ENCODE measurements around the gene C2orf92. TPM values are rescaled to one million over a fixed set of nuclear protein-coding genes. Genes with fewer than 3 reads are reported as not detected.
A peak's percentile ranks its signal among the peaks of the same experiment; 100 is the strongest.

Gene C2orf92
- total RNA-seq, 2 donors from 2014 or later = 6.5 to 17.5 TPM

DNA sequence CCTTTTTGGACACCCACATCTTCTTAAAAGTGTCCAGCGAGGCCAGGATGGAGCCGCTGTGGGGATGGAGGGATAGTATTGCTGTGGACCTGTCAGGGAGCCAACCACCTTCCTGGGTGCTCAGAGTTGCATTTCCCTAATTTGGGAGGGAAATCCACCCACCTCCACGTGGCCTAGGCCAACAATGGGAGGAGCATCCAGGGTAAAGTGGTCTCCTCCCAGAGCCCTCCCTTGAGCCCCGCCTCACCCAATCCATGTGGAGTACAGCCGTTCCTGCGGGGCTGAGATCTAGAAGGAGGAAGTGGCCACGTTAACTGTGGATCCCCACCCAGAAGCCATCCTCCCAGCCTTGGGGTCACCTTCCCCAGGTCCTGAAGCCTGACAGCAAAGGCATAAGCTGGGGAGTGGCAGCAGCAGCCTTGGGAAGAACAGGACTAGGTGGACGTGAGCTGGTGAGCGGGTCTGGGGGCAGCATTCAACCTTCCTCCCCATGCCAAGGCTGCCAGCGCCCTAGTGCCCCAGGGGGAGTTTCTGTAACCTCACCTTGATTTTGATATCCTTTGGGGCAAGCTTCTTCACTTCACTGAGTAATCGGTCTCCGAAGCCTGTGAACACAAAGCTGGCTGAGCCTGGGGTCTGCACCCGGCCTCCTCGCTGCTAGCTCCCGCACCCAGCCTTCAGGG is 12.5 kb upstream of the C2orf92 start:
- Mint-ChIP-seq H3K9me3 (no peaks in the 10 kb centered on the region), H3K36me3 (peaks cover 5 to 51% of the 10 kb centered on the region in 2 donors), H3K27ac (peak overlapping the region; percentile 19 to 44)
- ATAC-seq = no peak
- DNase-seq (ENCODE audit: low spot score in 2 of 2) = no peak

GRCh38 chr2:97657986-97658690 is 11.4 kb upstream of the C2orf92 start:
- H3K36me3 Mint-ChIP-seq = peaks cover 5 to 52% of the 10 kb centered on the region in 2 donors
- H3K9me3 Mint-ChIP-seq = no peaks in the 10 kb centered on the region
- H3K27ac Mint-ChIP-seq = peak overlapping the region; percentile 19 to 44

GRCh38 chr2:97658691-97659157 is 10.8 kb upstream of the C2orf92 start:
- Mint-ChIP-seq H3K27ac (peak overlapping the region; percentile 19 to 44), H3K36me3 (peaks cover 5 to 47% of the 10 kb centered on the region in 2 donors), H3K9me3 (no peaks in the 10 kb centered on the region)
- DNase-seq (ENCODE audit: low spot score in 2 of 2) (no peak), ATAC-seq (no peak)

More at GRCh38 chr2:97657986-97658690, 11.4 kb upstream of the C2orf92 start:
- DNase-seq (ENCODE audit: low spot score in 2 of 2) (no peak), ATAC-seq (no peak)

DNA sequence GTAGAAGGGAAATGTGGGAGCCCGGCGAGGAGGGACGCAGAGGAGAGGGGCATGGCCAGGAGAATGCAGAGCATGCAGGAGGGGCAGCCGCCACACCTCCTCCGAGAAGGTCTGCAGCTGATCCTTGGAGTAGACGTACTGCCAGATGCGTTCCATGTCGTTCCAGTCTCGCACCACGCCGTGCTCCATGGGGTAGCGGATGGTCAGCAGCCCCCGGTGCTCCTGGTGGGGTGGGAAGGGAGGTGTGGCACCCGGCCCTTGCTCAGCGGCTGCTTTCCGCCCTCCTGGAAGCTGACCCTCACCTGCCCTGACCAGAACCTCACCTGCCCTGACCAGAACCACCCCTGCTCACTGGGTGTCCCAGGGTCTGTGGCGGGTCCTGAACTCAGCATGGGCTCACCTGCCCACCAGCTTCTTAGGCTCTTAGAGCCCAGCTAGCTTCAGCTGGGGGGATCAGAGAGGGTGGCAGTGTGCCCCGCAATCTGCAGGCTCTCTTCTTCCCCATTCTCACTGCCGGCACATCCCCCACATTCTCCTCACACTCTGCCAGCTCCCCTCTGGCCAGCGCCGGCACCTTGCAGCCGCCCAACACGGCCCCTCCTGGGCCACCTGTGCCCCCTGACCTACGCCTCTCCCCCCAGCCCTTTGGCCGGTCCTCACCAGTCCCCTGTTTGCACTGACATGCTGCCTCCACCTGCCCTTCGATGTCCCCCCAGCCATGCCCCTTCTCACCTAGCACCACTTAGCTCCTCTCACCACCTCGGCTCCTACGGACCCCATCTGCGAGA is 10.1 kb upstream of the C2orf92 start:
- no peak for DNase-seq (ENCODE audit: low spot score in 2 of 2)

GRCh38 chr2:97660044-97660774 is 9.3 kb upstream of the C2orf92 start:
- ATAC-seq (no peak), DNase-seq (ENCODE audit: low spot score in 2 of 2) (no peak)
- H3K27ac Mint-ChIP-seq = peak overlapping the region; percentile 68 to 85
- no peaks in the 10 kb centered on the region for H3K9me3 Mint-ChIP-seq
- H3K36me3 Mint-ChIP-seq = peaks cover 5 to 35% of the 10 kb centered on the region in 2 donors

More for the DNA sequence above, 10.1 kb upstream of the C2orf92 start:
- Mint-ChIP-seq H3K9me3 (no peaks in the 10 kb centered on the region), H3K36me3 (peaks cover 5 to 40% of the 10 kb centered on the region in 2 donors), H3K27ac (peak overlapping the region; percentile 68 to 85)
- no peak for ATAC-seq

DNA sequence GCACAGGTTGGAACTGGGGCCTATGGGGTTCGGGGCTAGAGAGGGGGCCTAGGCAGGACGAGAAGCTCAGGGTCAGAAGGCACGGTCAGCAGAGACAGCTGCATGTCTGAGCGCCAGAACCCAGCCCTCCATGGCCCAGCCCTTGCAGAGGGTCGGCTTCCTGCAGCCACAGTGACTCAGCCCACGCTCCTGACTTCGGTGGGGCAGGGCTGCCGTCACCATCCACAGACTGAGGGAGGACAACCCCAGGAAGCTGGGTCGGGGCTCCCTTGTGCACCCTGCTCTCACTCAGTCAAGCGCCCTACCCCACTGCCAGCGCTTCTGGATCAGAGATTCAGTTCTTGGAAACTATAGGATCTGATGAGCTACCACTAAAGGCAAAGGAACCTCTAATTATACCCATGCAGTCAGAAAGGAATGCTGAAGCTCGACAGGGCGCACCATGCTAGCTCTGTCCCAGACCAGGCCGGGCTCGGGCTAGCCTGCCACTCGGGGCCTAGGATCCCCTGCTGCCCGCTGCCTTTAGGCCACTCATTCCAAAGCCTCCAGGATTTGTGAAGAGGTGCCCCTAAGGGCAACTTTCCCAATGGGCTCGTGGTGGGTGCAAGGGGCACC is 8.6 kb upstream of the C2orf92 start:
- Mint-ChIP-seq H3K27ac (peak overlapping the region; percentile 44 to 98), H3K9me3 (no peaks in the 10 kb centered on the region), H3K36me3 (peaks cover 5 to 29% of the 10 kb centered on the region in 2 donors)
- ATAC-seq = no peak
- DNase-seq (ENCODE audit: low spot score in 2 of 2) = no peak

- ATAC-seq (no peak), DNase-seq (ENCODE audit: low spot score in 2 of 2) (no peak)
- Mint-ChIP-seq H3K9me3 (no peaks in the 10 kb centered on the region), H3K36me3 (peaks cover 5 to 25% of the 10 kb centered on the region in 2 donors), H3K27ac (peak overlapping the region; percentile 94 to 98)
Observed at GRCh38 chr2:97661927-97662326, 7.6 kb upstream of the C2orf92 start.

- Mint-ChIP-seq H3K9me3 (no peaks in the 10 kb centered on the region), H3K36me3 (peaks cover 5 to 23% of the 10 kb centered on the region in 2 donors), H3K27ac (peak overlapping the region; percentile 98 to 99)
- no peak for DNase-seq (ENCODE audit: low spot score in 2 of 2)
- no peak for ATAC-seq
Observed at GRCh38 chr2:97662386-97662894, 7.1 kb upstream of the C2orf92 start.

- ATAC-seq (peak; percentile 80), DNase-seq (ENCODE audit: low spot score in 2 of 2) (peak; percentile 79 to 91)
- H3K36me3 Mint-ChIP-seq = peaks cover 5 to 20% of the 10 kb centered on the region in 2 donors
- no peaks in the 10 kb centered on the region for H3K9me3 Mint-ChIP-seq
- peak overlapping the region; percentile 98 to 99 for H3K27ac Mint-ChIP-seq
Observed at GRCh38 chr2:97662895-97663625, 6.5 kb upstream of the C2orf92 start.

DNA sequence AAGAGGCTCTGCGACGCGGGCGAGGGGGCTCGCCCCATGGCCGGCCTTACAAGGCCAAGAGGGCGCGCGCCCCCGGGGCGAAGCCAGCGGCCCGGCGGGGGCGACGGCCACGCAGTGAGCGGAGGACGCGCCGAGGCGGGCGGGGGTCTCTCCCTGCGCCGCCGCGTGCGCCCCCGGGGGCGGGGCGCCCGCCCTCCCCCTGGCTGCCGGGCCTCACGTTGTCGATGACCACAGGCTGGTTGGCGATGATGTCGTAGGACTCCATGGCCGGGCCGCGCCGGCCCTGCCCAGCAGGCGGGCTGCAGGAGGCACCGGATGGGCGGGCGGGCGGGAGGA is 5.9 kb upstream of the C2orf92 start:
- Mint-ChIP-seq H3K27ac (peak overlapping the region in 1 of 2 donors; percentile 98), H3K36me3 (peaks cover 5 to 20% of the 10 kb centered on the region in 2 donors)
- DNase-seq (ENCODE audit: low spot score in 2 of 2) = no peak

GRCh38 chr2:97663962-97664635 is 5.4 kb upstream of the C2orf92 start, which contains the start of gene ACTR1B:
Gene ACTR1B, minus strand, starts transcription at chr2:97664044. Its CDS starts 154 bp downstream, at chr2:97663890.
- Mint-ChIP-seq H3K36me3 (peaks cover 5 to 20% of the 10 kb centered on the region in 2 donors), H3K9me3 (no peaks in the 10 kb centered on the region), H3K27ac (peak within 1 kb of the TSS; percentile 98 to 99)
- DNase-seq (ENCODE audit: low spot score in 2 of 2) (peak; percentile 96 to 99), ATAC-seq (peak; percentile 67 to 82)

More for the DNA sequence above, 5.9 kb upstream of the C2orf92 start:
- ATAC-seq = no peak
- H3K9me3 Mint-ChIP-seq = no peaks in the 10 kb centered on the region

- DNase-seq (ENCODE audit: low spot score in 2 of 2) (no peak), ATAC-seq (no peak)
- Mint-ChIP-seq H3K36me3 (peaks cover 5 to 20% of the 10 kb centered on the region in 2 donors), H3K27ac (peak overlapping the region; percentile 96 to 98), H3K9me3 (no peaks in the 10 kb centered on the region)
Observed at GRCh38 chr2:97664636-97664970, 4.9 kb upstream of the C2orf92 start.

- Mint-ChIP-seq H3K9me3 (no peaks in the 10 kb centered on the region), H3K27ac (no peak overlapping the region), H3K36me3 (peaks cover 0 to 4% of the 10 kb centered on the region in 2 donors)
- ATAC-seq (no peak), DNase-seq (ENCODE audit: low spot score in 2 of 2) (no peak)
Observed at GRCh38 chr2:97670471-97670870, 958 bp downstream of the C2orf92 start.

DNA sequence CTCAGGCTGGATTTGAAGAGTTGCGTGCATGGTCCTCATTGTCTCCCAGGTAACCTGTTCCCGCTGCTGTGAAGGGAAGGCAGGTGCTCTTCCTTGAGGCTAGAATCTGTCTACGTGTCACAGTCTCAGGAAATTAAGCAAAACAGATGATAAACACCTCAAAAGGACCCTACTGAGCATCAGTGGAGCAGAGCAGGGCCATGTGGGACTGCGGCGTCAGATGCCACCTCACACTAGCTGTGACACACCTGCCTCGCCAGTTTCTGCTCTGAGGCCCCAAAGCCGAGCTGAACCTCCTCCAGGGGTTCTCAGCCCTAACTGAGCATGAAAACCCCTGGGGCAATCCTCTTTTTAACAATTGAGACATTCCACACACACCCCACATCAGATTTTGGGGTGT is 2.0 kb downstream of the C2orf92 start:
- Mint-ChIP-seq H3K36me3 (peaks cover 0 to 4% of the 10 kb centered on the region in 2 donors), H3K9me3 (no peaks in the 10 kb centered on the region), H3K27ac (no peak overlapping the region)
- no peak for DNase-seq (ENCODE audit: low spot score in 2 of 2)
- ATAC-seq = no peak

Measured in activated naive CD4-positive, alpha-beta T cell treated with anti-CD3 and anti-CD28 coated beads, Interleukin-2, amount 50 U/mL, for 72 hours (primary cell).